A549 (cell line): Measurements from ENCODE around the gene PRUNE2.

Experiments used
- CBX2 ChIP-seq: fragments of 200-600 bp; sonication (generic); IDR thresholded peaks from 2 replicates; pipeline ENCODE4 v1.6.1; 2016; ENCODE audit warnings: low read depth, mild to moderate bottlenecking, borderline replicate concordance
- CTCF ChIP-seq: fragments of >200 bp; sonication (Bioruptor Twin); formaldehyde crosslinking; IDR thresholded peaks from 3 replicates; pipeline ENCODE4 v1.5.1; 2016
- GATA3 ChIP-seq: IDR thresholded peaks from 2 replicates; pipeline ENCODE4 v1.6.1; 2012; ENCODE audit warnings: borderline replicate concordance
- HOXA7 ChIP-seq: fragments of 250-450 bp; sonication (Bioruptor Pico); IDR thresholded peaks from 2 replicates; pipeline ENCODE4 v1.5.0; 2020; ENCODE audit warnings: mild to moderate bottlenecking, moderate library complexity
- MAZ ChIP-seq: fragments of 150-350 bp; IDR thresholded peaks from 2 replicates; pipeline ENCODE4 v1.6.1; 2014; ENCODE audit warnings: antibody characterized with exemption, low read depth, low read length, borderline replicate concordance
- POLR2A ChIP-seq: IDR thresholded peaks from 2 replicates; pipeline ENCODE4 v1.6.1; 2012; ENCODE audit warnings: mild to moderate bottlenecking, low read length
- RAD21 ChIP-seq, 2 experiments: fragments of >200 bp in 1 of 2; sonication (Bioruptor Twin) in 1 of 2; formaldehyde crosslinking in 1 of 2; IDR thresholded peaks in 1 of 2; conservative IDR thresholded peaks in 1 of 2; 2 replicates in 1 of 2; 3 replicates in 1 of 2; pipeline ENCODE4 v1.6.1; 2012 to 2018; ENCODE audit warnings: inconsistent platforms in 1 of 2
- USF2 ChIP-seq: fragments of 450-650 bp; IDR thresholded peaks from 2 replicates; pipeline ENCODE4 v1.6.1; 2014; ENCODE audit warnings: antibody characterized with exemption
- TF ChIP-seq, protein P1 (sequence below): fragments of 150-350 bp; IDR thresholded peaks from 2 replicates; pipeline ENCODE4 v1.6.1; 2014; ENCODE audit warnings: low read depth, mild to moderate bottlenecking, low read length
- TF ChIP-seq, protein P2 (sequence below): fragments of 200-600 bp; sonication (generic); IDR thresholded peaks from 2 replicates; pipeline ENCODE4 v1.6.1; 2016; ENCODE audit warnings: antibody characterized with exemption, mild to moderate bottlenecking, moderate library complexity

DNA sequence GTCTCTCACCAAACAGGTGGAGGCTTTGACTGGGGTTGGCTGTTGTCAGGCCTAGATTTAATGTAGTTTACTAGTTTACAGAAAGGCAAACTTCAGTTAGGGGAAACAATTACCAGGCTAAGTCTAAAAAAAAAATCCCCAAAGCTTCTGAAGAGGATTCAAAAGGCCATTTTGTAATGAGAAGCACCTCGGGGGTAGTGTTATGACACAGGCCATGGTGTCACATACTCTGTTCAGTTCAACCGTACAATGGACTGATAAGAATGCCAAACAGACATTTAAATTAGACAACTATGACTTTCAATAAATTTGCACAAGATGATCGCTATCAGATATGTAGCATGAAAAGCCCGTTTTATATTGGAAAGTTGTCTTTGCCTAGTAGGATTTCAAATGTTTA lies 261.7 kb downstream of the PRUNE2 start:
- no peak for TF ChIP-seq CTCF
- TF ChIP-seq, protein P1, sequence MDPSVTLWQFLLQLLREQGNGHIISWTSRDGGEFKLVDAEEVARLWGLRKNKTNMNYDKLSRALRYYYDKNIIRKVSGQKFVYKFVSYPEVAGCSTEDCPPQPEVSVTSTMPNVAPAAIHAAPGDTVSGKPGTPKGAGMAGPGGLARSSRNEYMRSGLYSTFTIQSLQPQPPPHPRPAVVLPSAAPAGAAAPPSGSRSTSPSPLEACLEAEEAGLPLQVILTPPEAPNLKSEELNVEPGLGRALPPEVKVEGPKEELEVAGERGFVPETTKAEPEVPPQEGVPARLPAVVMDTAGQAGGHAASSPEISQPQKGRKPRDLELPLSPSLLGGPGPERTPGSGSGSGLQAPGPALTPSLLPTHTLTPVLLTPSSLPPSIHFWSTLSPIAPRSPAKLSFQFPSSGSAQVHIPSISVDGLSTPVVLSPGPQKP, result no peak
- TF ChIP-seq, protein P2, sequence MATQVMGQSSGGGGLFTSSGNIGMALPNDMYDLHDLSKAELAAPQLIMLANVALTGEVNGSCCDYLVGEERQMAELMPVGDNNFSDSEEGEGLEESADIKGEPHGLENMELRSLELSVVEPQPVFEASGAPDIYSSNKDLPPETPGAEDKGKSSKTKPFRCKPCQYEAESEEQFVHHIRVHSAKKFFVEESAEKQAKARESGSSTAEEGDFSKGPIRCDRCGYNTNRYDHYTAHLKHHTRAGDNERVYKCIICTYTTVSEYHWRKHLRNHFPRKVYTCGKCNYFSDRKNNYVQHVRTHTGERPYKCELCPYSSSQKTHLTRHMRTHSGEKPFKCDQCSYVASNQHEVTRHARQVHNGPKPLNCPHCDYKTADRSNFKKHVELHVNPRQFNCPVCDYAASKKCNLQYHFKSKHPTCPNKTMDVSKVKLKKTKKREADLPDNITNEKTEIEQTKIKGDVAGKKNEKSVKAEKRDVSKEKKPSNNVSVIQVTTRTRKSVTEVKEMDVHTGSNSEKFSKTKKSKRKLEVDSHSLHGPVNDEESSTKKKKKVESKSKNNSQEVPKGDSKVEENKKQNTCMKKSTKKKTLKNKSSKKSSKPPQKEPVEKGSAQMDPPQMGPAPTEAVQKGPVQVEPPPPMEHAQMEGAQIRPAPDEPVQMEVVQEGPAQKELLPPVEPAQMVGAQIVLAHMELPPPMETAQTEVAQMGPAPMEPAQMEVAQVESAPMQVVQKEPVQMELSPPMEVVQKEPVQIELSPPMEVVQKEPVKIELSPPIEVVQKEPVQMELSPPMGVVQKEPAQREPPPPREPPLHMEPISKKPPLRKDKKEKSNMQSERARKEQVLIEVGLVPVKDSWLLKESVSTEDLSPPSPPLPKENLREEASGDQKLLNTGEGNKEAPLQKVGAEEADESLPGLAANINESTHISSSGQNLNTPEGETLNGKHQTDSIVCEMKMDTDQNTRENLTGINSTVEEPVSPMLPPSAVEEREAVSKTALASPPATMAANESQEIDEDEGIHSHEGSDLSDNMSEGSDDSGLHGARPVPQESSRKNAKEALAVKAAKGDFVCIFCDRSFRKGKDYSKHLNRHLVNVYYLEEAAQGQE, result no peak
- no peak for TF ChIP-seq POLR2A
- TF ChIP-seq USF2, result no peak
- no peak for TF ChIP-seq RAD21 (conservative IDR thresholded peaks at IDR 0.05 in 1 of 2, IDR thresholded peaks at IDR 0.05 in 1 of 2)
- no peak for TF ChIP-seq GATA3
- TF ChIP-seq HOXA7, result no peak
- no peak for TF ChIP-seq CBX2
- no peak for TF ChIP-seq MAZ
